ENCODE measurements around the gene NIN. TPM values are rescaled to one million over a fixed set of nuclear protein-coding genes. Genes with fewer than 3 reads are reported as not detected.

Gene NIN
- total RNA-seq, 1 donor, result 33.4 TPM

DNA sequence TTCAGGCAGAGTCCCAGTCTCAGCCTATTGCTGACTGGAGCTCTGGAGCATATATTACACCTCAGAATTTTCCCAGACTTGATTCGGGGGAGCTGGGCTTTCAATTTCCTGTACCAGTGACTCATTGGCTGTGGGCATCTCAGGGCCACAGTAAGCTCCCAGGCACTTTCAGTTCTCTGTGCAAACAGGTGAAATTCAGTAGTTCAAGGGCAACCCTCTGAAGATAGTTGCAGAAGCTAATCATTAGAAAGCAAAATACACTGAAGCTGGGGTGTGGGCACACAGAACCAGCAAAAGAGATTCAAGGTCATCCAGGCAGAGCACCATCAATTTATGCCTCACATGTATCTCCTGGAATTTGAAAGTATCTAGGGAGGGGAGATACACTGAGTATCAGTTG, 8.1 kb upstream of the NIN start:
- no peak for DNase-seq (ENCODE audit: low read depth)

DNA sequence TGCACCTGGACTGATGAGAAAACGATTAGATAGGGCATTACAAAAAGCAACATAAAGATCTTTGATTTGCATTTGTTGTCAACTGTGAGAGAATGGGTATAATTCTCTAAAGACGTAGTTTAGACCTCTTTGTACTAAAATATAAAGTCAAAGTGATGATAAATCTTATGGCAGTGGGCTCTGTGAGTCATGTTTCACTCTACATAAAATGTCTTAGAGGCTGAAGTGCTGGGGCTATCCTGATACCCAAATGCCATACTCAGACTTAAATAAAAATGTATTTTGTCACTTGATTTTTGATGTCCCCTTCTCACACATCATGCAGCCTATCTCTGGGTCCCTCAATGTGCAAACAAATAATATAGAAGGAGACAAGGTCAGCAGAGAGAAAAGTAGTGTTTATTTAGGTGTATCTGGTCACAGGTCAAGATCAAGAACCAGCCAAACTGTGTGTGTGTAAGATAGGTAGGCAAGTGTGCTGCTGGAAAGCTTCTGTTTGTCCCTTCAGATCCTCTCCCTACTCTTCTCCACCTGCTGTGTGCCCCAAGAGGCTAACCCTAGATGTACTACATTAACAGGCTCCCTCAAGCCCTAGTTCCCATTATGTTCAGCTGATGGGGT, 7.0 kb upstream of the NIN start:
- H3K4me3 ChIP-seq (ENCODE audit: low read depth, low read length), result no peak overlapping the region
- no peak for DNase-seq (ENCODE audit: low read depth)
- TF ChIP-seq, protein P1, sequence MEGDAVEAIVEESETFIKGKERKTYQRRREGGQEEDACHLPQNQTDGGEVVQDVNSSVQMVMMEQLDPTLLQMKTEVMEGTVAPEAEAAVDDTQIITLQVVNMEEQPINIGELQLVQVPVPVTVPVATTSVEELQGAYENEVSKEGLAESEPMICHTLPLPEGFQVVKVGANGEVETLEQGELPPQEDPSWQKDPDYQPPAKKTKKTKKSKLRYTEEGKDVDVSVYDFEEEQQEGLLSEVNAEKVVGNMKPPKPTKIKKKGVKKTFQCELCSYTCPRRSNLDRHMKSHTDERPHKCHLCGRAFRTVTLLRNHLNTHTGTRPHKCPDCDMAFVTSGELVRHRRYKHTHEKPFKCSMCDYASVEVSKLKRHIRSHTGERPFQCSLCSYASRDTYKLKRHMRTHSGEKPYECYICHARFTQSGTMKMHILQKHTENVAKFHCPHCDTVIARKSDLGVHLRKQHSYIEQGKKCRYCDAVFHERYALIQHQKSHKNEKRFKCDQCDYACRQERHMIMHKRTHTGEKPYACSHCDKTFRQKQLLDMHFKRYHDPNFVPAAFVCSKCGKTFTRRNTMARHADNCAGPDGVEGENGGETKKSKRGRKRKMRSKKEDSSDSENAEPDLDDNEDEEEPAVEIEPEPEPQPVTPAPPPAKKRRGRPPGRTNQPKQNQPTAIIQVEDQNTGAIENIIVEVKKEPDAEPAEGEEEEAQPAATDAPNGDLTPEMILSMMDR (IDR thresholded peaks at IDR 0.05; ENCODE audit: insufficient read depth, low read length), result no peak

More for the DNA sequence above, 8.1 kb upstream of the NIN start:
- no peak overlapping the region for H3K4me3 ChIP-seq (ENCODE audit: low read depth, low read length)
- TF ChIP-seq, protein P1 (IDR thresholded peaks at IDR 0.05; ENCODE audit: insufficient read depth, low read length), result no peak

DNA sequence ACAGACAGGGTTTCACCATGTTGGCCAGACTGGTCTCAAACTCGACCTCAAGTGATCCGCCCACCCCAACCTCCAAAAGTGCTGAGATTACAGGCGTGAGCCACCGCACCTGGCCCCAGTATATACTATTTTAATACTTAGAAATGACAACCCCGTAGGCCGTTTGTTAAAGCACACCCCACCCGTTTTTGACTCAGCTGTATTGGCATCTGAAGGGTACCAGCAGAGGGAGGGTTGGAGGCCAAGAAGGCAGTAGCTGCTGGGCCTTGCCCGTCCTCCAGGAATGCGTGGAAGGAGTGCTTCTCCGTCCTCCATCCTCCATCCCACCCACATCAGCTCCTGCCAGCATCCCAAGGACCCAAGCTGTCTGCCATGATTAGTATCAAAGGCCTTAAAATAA, 6.3 kb upstream of the NIN start:
- H3K4me3 ChIP-seq (ENCODE audit: low read depth, low read length), result no peak overlapping the region
- TF ChIP-seq, protein P1 (IDR thresholded peaks at IDR 0.05; ENCODE audit: insufficient read depth, low read length), result no peak

DNA sequence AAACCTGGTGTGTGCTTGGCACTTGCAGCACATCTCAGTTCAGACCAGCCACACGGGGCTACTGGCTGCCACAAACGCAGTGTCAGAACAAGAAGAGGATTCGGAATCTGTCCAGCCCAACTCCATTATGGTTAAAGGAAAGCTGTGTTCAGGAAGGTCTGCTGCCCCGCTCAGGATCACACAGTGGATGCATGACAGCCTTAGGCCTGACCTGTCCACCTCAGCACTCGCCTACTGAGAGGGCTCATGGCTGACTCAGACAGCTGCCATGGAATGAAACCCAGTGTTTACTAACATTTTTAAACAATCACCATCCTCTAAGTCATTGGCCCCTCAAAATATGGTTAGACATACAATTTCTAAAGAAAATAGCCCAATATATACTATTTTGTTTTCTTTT, 5.6 kb upstream of the NIN start:
- TF ChIP-seq, protein P1 (IDR thresholded peaks at IDR 0.05; ENCODE audit: insufficient read depth, low read length), result no peak
- no peak overlapping the region for H3K4me3 ChIP-seq (ENCODE audit: low read depth, low read length)
- no peak for DNase-seq (ENCODE audit: low read depth)

More for the DNA sequence above, 6.3 kb upstream of the NIN start:
- DNase-seq (ENCODE audit: low read depth), result no peak

DNA sequence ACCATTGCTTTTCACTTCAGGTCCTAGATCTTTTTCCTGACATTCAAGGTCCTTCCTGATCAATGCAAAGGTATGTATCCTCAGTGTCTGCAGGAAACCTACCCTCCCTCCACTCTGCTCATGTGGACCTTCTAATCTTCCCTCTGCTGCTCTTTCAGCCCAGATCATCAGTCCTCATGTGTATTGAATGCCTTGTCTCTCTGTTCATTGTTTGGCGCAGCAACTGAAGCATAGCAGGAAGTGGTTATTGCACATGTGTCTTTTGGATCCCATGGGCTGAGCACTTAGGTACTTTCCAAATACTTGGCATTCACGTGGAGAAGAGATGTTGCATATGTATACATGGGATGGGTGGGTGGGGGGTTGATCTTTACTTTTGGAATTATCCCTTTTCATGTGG, 4.3 kb upstream of the NIN start:
- TF ChIP-seq, protein P1 (IDR thresholded peaks at IDR 0.05; ENCODE audit: insufficient read depth, low read length), result no peak
- DNase-seq (ENCODE audit: low read depth), result peak; percentile 44
- no peak overlapping the region for H3K4me3 ChIP-seq (ENCODE audit: low read depth, low read length)

DNA sequence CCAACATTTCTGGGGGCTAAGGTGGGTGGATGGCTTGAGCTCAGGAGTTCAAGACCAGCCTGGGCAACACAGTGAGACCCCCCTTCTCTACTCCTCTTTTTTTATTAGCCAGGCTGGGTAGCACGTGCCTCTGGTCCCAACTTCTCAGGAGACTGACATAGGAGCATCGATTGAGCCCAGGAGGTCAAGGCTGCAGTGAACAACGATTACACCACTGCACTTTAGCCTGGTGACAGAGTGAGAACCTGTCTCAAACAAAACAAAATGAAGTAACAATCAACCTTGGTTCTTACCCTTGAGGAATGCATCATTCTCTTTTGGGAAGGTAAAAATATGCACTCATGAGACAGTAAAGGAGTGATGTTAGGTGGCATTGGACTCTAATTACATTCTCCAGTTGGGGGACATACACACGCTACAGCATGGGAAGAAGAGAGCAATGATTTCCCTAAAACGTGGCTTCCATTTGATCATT, 3.9 kb upstream of the NIN start:
- no peak overlapping the region for H3K4me3 ChIP-seq (ENCODE audit: low read depth, low read length)
- DNase-seq (ENCODE audit: low read depth), result no peak
- TF ChIP-seq, protein P1 (IDR thresholded peaks at IDR 0.05; ENCODE audit: insufficient read depth, low read length), result no peak
